ENCODE results near the gene SHD.

Gene SHD

DNA sequence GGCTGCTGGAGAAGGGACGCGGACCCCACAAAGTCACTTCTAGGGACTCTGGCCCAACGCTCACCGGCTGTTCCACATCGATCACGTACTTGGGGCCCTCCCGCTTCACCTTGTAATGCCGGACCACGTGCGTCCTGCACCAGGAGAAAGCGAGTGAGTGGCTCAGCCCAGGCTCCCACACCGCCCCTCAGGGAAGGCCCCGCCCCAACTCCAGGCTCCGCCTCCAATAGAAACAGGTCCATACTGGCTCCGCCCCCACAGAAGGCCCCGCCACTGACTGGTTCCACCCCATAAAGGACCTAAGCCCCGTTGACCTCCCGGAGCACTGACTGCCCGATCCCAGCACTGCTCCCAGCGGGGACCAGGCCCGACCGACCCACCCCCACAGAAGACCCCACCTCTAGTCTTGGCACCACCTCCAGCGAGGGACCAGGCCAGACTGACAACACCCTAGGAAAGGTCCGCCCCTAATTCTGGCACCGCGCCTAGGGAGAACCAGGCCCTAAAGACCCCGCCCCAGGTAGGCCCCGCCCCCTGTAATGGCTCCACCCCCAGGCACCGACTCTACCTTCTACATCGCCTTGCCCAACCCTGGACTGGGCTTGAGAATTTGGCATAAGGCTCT lies 48.3 kb downstream of the SHD start:
- peak; percentile 61 for DNase-seq (ENCODE audit: low spot score)

DNA sequence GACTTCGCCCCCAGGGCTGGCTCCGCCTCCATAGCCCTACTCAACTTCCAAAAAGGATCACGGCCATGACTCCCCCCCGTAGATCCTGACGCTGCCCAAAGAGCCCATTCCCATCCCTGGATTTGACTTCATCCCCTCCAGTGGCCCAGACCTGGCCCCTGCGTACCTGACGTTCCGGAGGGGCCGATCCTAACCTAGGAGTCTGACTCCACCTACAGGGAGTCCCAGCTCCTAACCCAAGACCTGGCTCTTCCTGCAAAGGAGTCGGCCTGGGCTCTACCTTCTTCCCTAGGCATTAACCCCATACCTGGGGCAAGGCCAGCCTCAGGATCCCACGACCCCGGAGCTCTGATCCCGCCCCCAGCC lies 48.8 kb downstream of the SHD start:
- no peak for DNase-seq (ENCODE audit: low spot score)

DNA sequence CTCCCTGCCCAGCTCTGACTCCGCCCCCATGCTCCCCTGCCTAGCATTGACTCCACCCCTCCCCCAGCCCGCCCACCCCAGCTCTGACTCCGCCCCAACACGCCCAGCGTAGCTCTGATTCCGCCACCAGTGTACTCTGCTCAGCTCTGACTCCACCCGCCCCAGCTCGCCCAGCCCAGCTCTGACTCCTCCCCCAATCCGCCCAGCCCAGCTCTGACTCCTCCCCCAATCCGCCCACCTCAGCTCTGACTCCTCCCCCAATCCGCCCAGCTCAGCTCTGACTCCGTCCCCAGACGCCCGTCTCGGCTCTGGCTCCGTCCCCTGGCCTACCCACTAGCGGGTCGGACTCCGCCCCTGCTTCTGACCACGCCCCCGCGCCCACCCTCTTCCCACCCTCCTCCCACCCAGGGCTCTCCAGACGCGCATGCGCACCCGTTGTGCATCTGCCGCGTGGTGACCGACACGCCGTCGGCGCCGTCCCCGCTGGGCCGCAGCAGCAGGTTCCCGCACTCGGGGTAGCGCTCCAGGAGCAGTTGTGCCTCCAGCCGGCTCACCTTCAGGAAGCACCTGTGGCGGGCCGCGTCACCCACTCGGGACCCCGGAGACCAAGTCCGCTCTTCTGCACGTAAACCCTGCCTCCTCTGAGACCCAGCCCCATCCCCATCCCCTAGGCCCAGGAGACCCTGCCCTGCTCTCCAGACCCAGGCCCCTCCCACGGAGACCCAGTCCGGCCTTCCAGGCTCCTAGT lies 49.4 kb downstream of the SHD start:
- DNase-seq (ENCODE audit: low spot score): peak; percentile 95

DNA sequence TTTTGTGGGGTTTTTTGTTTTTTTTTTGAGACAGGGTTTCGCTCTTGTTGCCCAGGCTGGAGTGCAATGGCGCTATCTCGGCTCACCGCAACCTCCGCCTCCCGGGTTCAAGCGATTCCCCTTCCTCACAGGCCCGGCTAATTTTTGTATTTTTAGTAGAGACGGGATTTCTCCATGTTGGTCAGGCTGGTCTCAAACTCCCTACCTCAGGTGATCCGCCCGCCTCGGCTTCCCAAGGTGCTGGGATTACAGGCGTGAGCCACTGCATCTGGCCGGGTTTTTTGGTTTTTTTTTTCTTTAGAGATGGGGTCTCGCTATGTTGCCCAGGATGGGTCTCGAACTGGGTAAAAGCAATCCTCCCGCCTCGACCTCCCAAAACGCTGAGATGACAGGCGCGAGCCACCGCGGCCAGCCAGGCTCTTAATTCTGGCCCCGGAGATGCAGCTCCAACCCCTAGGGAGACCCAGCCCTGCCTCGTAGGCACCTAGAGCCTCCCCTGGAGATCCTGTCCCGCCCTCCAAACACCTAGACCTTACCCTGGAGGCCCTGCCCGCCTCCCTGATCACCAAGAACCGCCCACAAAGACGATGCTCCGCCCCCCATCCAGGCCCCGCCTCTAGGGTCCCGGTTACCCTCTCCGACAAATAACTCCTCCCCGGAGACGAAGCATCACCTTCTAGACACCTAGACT lies 50.1 kb downstream of the SHD start:
- DNase-seq (ENCODE audit: low spot score): peak; percentile 60

DNA sequence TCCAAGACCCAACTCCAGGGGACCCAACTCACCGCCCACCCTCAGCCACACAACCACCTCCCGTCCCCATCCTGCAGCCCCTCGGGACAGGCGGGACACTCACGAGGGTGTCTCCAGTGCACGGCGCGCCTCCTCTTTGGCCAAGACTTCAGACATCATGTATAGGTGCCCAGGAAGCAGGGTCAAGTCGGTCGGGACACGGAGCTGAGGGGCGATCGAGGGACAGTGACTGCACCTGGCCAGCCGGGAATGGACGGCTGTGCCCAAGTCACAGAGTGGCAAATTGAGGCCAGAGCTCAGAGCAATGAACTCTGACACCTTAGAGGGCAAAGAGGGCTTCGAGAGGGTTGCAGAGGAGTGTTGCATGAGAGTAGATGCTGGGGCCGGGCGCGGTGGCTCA lies 50.8 kb downstream of the SHD start:
- no peak for DNase-seq (ENCODE audit: low spot score)

DNA sequence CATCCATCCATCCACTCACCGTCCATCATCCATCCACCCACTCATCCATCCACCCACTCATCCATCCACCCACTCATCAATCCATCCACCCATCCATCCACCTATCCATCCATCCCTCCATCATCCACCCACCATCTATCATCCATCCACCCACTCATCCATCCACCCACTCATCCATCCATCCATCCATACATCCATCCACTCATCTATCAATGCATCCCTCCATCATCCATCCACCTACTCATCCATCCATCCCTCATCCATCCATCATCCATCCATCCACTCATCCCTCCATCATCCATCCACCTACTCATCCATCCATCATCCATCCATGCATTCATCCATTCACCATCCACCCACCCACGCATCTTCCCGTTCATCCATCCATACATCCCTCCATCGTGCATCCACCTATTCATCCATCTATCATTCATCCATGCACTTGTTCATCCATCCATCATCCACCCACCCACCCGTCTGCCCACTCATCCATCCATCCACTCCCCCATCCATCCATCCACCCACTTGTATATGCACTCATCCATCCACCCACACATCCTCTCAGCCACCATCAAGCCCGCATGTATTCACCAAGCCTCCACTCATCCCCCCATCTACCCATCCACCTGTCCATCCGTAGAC lies 56.0 kb downstream of the SHD start:
- no peak for DNase-seq (ENCODE audit: low spot score)

DNA sequence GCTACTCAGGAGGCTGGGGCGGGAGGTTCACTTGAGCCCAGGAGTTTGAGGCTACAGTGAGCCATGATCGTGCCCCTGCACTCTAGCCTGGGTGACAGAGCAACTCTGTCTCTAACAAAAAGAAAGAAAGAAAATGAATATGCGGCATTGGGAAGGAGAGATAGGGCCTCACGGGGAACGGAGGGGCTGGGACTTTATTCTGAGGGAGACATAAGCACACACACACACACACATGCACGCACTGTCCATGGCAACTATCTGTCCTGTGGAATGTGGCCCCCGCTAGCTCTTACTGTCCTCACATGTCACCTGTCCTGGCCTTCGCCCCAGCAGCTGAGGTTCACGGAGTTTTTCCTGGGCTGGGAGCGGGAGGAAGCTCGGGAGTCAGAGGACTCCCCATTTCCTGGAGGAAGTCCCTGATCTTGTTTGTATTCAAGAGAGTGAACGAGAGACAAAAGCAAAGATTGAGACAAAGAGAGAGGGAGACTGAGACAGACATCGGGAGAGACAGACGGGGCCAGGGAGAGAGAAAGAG lies 58.9 kb downstream of the SHD start:
- no peak for DNase-seq (ENCODE audit: low spot score)

DNA sequence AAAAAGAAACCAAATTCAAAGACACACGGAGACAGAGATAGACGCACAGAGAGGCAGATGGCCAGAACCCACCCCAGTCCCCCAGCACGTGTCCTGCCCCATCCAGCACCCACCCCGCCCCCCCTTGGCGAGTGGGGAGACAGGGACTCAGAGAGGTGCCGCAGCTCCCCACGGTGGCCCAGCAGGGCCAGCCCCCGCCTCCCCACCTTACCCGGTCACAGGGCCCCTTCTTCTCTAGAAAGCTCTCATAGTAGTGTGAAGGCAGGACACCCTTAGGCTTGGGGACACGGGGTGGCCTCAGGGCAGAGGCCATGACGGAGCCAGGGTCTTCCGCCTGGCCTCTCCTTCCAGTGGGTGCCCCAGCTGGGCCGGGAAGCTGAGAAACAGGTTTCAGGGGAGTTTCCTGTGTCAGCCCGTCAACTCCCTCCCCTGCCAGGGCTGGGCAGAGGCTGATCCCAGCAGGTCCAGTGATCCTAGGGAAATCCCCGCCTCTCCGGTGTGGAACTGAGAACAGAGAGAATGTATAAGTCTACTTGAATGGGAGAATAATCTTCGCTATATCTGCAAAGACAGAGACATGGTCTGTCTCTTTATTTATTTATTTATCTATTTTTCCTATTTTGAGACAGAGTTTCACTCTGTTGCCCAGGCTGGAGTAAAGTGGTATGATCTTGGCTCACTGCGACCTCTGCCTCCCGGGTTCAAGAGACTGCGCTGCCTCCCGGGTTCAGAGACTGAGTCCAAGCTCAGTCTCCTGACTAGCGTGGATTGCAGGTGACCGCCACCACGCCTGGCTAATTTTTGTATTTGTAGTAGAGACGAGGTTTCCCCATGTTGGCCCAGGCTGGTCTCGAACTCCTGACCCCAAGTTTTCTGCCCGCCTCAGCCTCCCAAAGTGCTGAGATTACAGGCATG lies 59.6 kb downstream of the SHD start, which contains the start of gene STAP2:
STAP2 (minus strand) TSS at position 387 of the 915 bp plus-strand sequence; CDS start at position 313, 74 bp downstream.
- peak; percentile 33 for DNase-seq (ENCODE audit: low spot score)

All from D341Med (cell line).